HG02970 (cell line): Measurements from ENCODE around the gene SPRY4.
A peak's percentile ranks its signal among the peaks of the same experiment; 100 is the strongest.
"Not testable (repeated sequence)": the region's sequence is repeated elsewhere in the genome, so short reads cannot be mapped to it uniquely, and the experiment has no call there.

Source experiments
- ATAC-seq: cut with Tn5 transposase; IDR thresholded peaks from one replicate; pipeline ENCODE4 v1.9.1; 2021; ENCODE audit warnings: mild to moderate bottlenecking, moderate library complexity, moderate number of reproducible peaks; ENCODE audit not compliant: unreplicated experiment, low FRiP score

Gene SPRY4, protein sequence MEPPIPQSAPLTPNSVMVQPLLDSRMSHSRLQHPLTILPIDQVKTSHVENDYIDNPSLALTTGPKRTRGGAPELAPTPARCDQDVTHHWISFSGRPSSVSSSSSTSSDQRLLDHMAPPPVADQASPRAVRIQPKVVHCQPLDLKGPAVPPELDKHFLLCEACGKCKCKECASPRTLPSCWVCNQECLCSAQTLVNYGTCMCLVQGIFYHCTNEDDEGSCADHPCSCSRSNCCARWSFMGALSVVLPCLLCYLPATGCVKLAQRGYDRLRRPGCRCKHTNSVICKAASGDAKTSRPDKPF

DNA sequence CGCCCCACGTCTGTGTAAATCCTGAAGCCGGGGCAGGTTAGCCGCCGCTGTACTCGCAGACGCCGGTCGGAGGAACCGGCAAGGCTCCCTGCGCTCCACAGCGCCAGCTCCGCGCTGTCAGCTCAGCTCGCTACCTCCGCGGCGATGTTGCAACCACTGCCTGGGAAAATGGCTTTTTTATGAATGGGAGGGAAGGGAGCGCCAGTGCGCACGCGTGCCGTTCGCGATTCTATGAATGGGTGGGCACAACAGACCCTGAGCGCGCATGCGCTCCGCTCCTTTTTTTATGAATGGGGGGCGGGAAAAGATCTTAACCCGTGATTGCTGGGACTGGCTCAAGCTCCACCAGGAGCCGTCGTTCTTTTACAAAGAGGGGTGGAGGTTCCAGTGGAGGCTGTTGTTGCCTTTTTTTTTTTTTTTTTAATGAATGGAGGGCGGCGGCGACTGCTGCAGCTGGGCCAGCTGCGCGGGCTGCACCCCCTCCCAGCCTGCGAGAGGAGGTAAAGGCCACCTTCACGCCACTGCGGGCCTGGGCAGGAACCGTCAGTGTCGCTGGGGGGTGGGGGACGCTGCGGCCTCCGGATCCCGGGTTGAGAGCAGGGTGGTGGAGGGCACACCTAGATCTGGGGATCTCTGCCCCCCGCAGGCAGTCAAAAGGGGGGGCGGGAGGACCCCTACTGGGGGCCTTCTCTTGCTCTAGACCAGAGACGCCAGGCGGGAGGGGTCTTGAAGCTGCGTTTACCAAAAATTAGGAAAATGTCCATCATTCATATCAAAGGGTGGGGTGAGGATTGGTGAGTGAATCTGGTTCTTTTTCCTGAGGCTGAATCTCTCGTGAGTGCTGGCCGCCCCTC is at the start of gene SPRY4:
Gene SPRY4, minus strand, starts transcription at position 151 of the 854 bp plus-strand sequence. CDS start 9,913 bp downstream, outside the sequence.
- ATAC-seq: peak; percentile 78

DNA sequence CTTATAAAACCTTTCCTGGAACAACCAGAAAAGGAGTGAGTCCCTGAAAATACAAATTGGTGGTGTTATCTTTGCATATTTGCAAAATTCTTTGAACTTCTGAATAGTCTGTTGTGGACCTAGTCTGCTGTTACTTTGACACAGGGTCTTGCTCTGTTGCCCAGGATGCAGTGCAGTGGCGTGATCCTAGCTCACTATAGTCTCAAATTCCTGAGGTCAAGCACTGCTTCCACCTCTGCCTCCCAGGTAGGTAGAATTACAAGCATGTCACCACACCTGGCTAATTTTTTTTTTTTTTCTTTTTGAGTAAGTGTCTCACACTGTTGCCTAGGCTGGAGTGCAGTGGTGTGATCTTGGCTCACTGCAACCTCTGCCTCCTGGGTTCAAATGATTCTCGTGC is 43.7 kb upstream of the SPRY4 start:
- ATAC-seq: no peak

DNA sequence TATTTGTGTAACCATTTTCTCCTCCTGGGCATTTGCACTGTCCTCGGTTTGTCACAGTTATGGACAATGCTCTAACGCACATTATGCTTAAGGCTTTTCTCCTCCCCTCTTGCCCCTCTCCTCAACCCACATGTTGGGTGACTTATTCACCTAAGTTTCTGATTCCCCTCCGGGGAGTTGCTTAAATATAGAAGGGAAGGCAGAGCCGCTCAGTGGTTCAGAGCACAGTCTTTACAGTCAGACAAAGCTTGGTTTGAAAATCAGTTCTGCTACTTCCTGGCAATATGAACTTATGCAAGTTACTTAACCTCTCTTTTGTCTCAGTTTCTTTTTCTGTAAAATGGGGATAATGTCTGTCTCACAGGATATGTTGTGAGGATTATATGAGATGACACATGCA is 41.2 kb upstream of the SPRY4 start:
- no peak for ATAC-seq

DNA sequence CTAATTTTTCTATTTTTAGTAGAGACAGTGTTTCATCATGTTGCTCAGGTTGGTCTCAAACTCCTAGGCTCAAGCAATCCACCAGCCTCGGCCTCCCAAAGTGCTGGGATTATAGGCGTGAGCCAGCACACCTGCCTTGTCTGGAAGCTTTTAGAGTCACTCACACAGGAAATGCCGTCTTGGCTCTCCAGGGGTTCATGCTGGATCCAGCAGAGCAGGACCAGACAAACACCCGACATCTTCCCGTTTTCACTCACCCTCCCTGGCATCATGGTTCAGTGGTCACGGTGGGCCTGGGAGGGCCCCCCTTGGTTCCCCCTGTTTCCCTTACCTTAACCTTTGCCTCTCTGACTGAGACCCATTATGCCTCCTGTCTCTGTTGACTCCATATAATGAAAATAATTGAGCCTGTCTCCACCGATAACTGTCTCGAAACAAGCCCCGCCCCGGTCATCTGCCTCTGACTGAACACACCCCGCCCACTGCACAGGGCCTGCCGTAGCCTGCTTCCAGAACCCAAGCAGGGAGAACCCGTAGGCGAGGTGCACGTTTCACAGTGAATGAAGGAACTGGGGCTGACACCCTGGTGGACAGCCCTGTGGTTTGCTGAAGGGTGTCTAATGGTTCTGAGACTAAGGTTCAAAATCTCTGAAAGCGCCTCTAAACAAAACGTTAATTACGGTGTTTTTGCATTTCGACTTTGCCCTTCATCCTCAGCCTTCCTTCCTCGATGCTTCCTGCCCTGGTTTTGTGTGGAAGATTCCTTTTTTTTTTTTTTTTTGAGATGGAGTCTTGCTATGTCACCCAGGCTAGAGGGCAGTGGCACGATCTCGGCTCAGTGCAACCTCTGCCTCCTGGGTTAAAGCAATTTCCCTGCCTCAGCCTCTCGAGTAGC is 39.7 kb upstream of the SPRY4 start:
- no peak for ATAC-seq

DNA sequence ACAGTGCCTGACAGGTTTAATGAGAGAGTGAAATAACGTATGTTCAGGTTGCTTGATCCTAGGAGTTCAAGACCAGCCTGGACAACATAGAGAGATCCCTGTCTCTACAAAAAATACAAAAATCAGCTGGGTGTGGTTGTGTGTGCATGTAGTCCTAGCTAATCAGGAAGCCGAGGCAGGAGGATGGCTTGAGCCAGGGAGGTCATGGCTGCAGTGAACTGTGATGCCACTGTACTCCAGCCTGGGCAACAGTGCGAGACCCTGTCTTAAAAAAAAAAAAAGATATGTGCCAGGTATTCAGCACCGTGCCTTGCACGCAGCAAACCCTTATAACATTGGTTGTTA is 38.8 kb upstream of the SPRY4 start:
- no peak for ATAC-seq

DNA sequence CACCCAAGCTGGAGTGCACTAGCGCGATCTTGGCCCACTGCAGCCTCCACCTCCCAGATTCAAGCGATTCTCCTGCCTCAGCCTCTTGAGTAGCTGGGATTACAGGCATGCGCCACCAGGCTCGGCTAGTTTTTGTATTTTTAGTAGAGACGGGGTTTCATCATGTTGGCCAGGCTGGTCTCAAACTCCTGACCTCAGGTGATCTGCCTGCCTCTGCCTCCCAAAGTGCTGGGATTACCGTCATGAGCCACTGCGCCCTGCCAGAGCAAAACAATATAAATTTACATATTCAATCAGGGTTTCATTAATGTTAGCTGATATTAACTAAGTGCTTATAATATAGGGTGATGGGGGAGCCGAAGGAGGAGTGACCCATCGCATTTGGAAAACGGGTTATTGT is 37.4 kb upstream of the SPRY4 start:
- ATAC-seq: not testable (repeated sequence)

DNA sequence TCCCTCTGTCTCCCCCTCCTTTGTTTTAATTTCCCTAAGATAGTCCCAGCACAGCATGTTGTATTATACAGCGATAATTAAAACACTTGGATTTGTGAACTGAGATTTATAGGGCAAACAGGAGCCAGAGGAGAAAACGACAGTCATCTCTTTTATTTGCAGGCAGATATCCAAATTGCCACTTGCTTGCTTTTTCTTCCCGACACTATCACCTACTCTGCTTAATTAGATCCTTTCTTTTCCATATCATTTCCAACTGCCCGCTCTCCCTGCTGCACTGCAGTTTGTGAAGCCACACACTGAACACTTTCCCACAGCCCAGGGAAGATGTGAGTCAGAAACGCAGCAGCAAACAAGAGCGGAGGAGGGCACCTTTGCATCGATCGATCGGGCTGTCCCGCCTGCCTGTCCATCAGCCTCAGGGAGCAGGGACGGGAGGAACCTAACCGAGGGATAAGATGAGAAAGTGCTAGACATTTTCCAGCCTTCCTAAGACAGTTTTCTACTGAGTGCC is 35.8 kb upstream of the SPRY4 start:
- ATAC-seq: no peak

DNA sequence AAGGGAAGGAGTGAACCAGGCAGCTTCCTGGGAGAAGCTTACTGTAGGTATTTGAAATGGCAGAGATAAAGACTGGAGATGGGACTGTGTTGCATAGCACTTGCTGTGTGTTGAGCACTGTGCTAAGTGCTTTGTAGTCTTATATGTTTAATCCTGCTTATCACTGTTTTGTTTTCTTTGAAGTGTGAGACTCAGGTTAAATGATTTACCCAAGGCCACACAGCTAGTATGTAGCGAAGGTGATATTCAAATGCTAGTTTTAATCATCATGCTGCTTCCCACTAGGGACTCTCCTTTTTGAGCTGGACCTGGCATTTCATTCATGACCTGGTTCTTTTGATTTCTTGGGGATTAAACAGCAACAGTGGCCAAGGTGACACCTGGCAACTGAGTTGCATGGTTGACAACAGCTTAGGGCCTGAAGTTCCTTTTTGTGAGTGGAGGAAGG is 35.3 kb upstream of the SPRY4 start:
- ATAC-seq: no peak

DNA sequence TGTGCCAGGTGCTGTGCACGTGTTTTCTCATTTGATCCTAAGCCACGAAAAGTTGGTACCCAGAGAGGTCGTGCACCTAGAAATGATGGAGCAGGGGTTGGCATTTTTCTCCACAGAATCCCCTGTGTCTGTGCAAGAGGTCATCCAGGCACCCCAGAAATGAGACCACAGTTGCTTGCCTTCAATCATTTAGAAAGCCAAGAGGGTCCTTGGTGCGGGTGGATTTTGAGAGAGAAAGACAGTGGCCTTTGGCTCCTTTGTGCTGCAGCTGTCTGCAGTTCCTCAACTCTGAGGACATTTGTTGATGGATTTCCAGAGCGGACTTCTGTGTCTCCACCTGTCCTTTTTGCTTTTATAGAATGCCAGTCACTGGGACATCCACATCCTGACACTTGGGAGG is 33.8 kb upstream of the SPRY4 start:
- no peak for ATAC-seq

GRCh38 chr5:142358121-142358520 is 33.3 kb upstream of the SPRY4 start:
- no peak for ATAC-seq

- ATAC-seq: no peak
These were observed 32.8 kb upstream of the SPRY4 start for GRCh38 chr5:142357469-142358090.

DNA sequence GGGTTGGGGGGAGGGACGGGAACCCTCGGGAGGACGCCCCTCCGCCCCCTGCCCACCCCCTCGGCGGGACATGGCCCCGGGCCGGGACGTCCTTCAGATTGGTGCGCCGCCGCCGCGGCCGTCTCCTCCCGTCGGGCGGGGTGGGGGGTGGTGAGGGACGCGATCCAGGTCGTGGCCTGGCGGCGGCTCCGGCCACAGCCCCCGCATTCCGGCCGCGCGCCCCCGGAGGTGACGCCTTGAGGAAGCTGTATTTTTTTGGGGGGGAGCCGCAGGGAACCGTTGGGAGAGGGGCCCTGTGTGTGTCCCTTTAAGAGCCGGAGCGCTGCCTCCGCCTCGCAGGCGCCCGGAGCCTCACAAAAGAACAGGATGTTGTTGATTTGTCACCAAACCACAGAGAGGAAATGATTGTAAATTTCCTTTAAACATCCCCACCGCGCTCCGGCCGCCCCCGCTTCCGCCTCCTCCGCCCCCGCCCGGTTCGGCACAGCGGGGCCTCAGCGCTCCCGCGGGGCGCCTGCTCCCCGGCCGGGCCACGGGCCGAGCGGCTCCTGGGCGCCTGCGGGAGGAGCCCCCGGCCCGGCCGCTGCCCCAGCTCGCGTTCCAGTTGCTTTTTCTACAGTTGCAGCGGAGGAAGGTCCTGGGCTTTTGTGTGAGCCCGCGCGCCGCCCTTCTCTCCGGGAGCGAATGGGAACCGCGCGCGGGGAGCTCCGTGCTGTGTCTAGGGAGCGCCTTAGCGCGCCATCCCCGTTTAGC is 32.1 kb upstream of the SPRY4 start:
- peak; percentile 90 for ATAC-seq

GRCh38 chr5:142356349-142356715 is 31.5 kb upstream of the SPRY4 start:
- no peak for ATAC-seq

GRCh38 chr5:142353071-142353472 is 28.3 kb upstream of the SPRY4 start:
- no peak for ATAC-seq

- no peak for ATAC-seq
These were observed 25.2 kb upstream of the SPRY4 start for GRCh38 chr5:142350021-142350420.

DNA sequence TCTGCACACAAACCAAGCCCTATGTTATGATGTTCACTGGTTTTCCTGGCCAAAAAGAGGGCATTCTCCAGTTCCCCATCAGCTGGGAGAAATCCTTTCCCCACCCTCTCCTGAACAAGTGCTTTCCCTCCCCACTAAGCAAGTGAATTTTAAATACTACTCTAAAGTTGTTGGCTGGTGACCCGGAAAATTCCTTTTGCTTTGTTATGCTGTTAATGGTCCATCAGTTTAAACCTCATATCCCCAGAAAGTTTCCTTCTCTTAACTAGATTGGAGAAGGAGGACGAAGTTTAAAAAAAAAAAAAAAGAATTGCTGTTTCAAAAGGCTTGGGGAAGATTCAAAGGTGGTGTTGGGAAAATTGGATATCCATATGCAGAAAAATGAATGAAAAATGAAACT is 21.9 kb upstream of the SPRY4 start:
- no peak for ATAC-seq

DNA sequence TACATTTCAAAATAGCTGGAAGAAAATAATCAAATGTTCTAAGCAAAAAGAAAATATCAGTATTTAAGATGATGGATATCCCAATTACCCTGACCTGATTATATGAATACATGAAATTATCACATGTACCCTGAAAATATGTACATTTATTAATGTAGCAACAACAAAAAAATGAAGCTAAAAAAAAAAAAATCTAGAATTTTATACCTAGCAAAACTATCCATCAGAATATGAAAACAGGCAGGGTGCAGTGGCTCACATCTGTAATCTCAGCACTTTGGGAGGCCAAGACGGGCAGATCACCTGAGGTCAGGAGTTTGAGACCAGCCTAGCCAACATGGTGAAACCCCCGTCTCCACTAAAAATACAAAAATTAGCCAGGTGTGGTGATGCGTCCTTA is 20.1 kb upstream of the SPRY4 start:
- not testable (repeated sequence) for ATAC-seq

GRCh38 chr5:142343531-142343930 is 18.7 kb upstream of the SPRY4 start:
- no peak for ATAC-seq

DNA sequence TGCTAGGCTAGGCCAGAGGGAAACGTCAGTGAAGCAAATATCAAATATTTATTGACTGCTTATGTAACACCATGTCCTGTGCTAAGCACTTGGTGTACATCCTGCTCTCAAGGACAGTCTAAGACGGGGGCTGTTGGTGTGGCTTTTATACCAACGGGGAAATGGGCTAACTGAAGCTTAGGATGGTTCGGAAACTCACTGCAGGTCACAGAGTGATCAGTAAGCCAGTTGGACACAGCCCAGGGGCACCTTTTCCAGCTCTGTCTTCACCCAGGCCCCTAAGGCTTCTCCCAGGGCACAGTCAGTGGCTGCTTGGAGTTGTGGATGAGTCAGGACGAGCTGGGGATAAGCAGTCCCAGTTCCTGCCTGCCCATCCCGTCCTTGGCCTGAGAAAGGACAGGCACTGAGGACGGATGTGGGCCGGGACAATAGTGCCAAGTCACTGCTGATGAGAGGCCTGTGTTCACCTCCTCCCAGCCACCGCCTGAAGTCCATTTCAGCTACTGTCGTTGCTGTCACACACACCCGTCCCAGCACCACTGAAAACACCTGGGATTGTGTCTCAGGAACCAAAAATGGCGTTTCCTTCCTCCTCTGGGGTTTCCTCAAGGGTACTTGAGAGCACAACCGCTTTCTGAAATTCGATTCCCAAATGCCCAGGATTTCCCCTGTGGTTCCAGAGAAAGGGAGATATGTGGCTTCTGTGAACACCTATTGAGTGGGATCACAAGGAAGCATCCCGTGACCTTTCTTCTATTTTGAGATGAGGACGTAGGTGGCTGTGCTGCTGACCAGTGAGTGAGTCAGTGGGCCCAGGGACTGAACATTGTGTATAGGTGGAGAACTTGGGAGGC is 17.5 kb upstream of the SPRY4 start:
- no peak for ATAC-seq
